Measurements from ENCODE around the gene PAAF1. TPM values are rescaled to one million over a fixed set of nuclear protein-coding genes. Genes with fewer than 3 reads are reported as not detected.

PAAF1 gene
- polyA plus RNA-seq, 2 of the 4 experiments (the other 2 are of a cell fraction) = 16.6 to 25.1 TPM

DNA sequence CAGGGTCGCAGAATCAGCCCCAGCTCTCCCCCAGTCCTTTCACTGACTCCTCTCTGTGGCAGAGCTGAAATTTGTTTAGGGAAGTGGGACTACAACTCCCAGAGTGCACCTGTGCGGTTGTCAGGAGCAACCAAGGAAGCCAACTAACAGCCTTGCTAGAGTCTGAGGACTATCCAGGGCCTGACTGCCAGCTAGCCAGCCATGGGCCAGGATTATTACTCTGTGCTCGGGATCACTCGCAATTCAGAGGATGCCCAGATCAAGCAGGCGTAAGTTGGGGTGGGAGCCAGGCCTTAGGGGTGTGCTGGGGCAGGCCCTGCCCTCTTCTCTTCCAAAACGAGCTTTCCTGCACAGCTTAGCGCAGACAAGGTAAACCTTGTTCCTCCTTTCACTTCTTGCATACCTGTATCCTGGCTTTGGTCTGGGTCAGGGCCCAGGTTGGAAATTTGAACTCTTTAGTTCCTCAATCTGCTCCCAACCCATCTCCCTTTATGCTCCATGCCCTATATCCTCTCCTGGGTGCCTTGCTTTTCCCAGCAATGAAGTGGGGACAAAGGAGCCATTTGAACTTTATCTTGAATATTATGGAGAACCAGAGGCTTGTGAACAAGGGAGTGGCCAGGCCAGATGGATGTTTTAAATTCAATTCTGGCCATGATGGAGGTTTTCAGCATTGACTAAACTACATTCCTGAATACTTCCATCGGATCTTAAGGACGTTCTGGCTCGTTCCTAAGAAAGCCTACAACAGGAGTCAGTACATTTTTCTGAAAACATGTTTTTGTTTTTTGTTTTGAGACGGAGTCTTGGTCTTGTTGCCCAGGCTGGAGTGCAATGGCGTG is 74.3 kb downstream of the PAAF1 start, which contains the start of gene DNAJB13:
Gene DNAJB13 (plus strand): TSS at position 158 of the 842 bp plus-strand sequence. CDS start 44 bp downstream, at position 202.
- ChIA-PET POLR2A (no interaction called here), CTCF (interaction anchor here (0.7 to 1.6 kb wide), 4 partner anchors 13 to 25 kb away, joined by 3 to 4 read pairs (median 3); no protein-coding TSS in a partner anchor)
- FAIRE-seq (no peak), ATAC-seq (peak; percentile 97 to 98), DNase-seq (ENCODE audit: low read depth in 1 of 2, low spot score in 1 of 2) (peak; percentile 67 to 88)
- H3K27ac ChIP-seq = peak within 1 kb of the TSS in 1 of 2 experiments; percentile 63; a peak in 3 of 6 replicates
- peaks cover 14% of the 10 kb centered on the region for H3K4me1 ChIP-seq
- TF ChIP-seq RCOR1 (IDR thresholded peaks at IDR 0.05; ENCODE audit: low read depth, low read length) = no peak
- no peak for TF ChIP-seq FOSB (CRISPR knock-in tag; IDR thresholded peaks at IDR 0.05)
- TF ChIP-seq CHD4 (IDR thresholded peaks at IDR 0.05; ENCODE audit: borderline replicate concordance) = no peak
- no peak for TF ChIP-seq ZSCAN20 (CRISPR knock-in tag; IDR thresholded peaks at IDR 0.05)
- no peak for TF ChIP-seq RNF2 (IDR thresholded peaks at IDR 0.05; ENCODE audit: borderline replicate concordance, low read depth)
- no peak for TF ChIP-seq EHMT2 (IDR thresholded peaks at IDR 0.05; ENCODE audit: low read depth)
- no peak for TF ChIP-seq FOXS1 (CRISPR knock-in tag; IDR thresholded peaks at IDR 0.05)
- TF ChIP-seq, protein P1, sequence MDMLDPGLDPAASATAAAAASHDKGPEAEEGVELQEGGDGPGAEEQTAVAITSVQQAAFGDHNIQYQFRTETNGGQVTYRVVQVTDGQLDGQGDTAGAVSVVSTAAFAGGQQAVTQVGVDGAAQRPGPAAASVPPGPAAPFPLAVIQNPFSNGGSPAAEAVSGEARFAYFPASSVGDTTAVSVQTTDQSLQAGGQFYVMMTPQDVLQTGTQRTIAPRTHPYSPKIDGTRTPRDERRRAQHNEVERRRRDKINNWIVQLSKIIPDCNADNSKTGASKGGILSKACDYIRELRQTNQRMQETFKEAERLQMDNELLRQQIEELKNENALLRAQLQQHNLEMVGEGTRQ (IDR thresholded peaks at IDR 0.05) = no peak
- no peak for TF ChIP-seq SREBF2 (IDR thresholded peaks at IDR 0.05)
- TF ChIP-seq RFX5 (IDR thresholded peaks at IDR 0.05) = no peak
- TF ChIP-seq RAD21 (conservative IDR thresholded peaks at IDR 0.05 in 1 of 2, IDR thresholded peaks at IDR 0.05 in 1 of 2) = no peak
- TF ChIP-seq BHLHE40 (IDR thresholded peaks at IDR 0.05; ENCODE audit: low read depth, low read length) = no peak
- TF ChIP-seq HOXB13 (CRISPR knock-in tag; IDR thresholded peaks at IDR 0.05; ENCODE audit: low read depth) = no peak
- TF ChIP-seq, protein P2, sequence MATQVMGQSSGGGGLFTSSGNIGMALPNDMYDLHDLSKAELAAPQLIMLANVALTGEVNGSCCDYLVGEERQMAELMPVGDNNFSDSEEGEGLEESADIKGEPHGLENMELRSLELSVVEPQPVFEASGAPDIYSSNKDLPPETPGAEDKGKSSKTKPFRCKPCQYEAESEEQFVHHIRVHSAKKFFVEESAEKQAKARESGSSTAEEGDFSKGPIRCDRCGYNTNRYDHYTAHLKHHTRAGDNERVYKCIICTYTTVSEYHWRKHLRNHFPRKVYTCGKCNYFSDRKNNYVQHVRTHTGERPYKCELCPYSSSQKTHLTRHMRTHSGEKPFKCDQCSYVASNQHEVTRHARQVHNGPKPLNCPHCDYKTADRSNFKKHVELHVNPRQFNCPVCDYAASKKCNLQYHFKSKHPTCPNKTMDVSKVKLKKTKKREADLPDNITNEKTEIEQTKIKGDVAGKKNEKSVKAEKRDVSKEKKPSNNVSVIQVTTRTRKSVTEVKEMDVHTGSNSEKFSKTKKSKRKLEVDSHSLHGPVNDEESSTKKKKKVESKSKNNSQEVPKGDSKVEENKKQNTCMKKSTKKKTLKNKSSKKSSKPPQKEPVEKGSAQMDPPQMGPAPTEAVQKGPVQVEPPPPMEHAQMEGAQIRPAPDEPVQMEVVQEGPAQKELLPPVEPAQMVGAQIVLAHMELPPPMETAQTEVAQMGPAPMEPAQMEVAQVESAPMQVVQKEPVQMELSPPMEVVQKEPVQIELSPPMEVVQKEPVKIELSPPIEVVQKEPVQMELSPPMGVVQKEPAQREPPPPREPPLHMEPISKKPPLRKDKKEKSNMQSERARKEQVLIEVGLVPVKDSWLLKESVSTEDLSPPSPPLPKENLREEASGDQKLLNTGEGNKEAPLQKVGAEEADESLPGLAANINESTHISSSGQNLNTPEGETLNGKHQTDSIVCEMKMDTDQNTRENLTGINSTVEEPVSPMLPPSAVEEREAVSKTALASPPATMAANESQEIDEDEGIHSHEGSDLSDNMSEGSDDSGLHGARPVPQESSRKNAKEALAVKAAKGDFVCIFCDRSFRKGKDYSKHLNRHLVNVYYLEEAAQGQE (IDR thresholded peaks at IDR 0.05) = no peak
- no peak for TF ChIP-seq CBX8 (IDR thresholded peaks at IDR 0.05)
- TF ChIP-seq, protein P3, sequence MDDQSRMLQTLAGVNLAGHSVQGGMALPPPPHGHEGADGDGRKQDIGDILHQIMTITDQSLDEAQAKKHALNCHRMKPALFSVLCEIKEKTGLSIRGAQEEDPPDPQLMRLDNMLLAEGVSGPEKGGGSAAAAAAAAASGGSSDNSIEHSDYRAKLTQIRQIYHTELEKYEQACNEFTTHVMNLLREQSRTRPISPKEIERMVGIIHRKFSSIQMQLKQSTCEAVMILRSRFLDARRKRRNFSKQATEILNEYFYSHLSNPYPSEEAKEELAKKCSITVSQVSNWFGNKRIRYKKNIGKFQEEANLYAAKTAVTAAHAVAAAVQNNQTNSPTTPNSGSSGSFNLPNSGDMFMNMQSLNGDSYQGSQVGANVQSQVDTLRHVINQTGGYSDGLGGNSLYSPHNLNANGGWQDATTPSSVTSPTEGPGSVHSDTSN (IDR thresholded peaks at IDR 0.05) = no peak
- TF ChIP-seq, protein P4, sequence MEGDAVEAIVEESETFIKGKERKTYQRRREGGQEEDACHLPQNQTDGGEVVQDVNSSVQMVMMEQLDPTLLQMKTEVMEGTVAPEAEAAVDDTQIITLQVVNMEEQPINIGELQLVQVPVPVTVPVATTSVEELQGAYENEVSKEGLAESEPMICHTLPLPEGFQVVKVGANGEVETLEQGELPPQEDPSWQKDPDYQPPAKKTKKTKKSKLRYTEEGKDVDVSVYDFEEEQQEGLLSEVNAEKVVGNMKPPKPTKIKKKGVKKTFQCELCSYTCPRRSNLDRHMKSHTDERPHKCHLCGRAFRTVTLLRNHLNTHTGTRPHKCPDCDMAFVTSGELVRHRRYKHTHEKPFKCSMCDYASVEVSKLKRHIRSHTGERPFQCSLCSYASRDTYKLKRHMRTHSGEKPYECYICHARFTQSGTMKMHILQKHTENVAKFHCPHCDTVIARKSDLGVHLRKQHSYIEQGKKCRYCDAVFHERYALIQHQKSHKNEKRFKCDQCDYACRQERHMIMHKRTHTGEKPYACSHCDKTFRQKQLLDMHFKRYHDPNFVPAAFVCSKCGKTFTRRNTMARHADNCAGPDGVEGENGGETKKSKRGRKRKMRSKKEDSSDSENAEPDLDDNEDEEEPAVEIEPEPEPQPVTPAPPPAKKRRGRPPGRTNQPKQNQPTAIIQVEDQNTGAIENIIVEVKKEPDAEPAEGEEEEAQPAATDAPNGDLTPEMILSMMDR (IDR thresholded peaks at IDR 0.05) = no peak
- H3K9me3 ChIP-seq = no peaks in the 10 kb centered on the region
- no peak within 1 kb of the TSS for H3K4me2 ChIP-seq
- 73% methylated on average over 12 of the region's 12 CpGs for WGBS (ENCODE audit: missing lambda C conversion rate)
- no peak within 1 kb of the TSS for H3K4me3 ChIP-seq

DNA sequence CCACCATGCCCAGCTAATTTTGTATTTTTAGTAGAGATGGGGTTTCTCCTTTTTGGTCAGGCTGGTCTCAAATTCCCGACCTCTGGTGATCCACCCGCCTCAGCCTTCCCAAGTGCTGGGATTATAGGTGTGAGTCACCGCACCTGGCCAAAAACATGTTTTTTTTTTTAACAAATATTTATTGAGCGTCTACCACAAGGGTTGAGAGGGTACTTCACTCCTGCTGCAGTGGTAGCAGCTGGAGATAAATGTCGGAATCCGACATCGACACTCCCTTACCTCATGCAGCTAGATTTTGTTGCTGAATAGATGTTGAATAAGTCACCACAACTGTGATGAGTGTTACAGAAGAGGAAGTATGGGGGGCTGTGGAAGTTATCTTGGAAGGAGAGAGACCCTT is 75.0 kb downstream of the PAAF1 start:
- 84% methylated on average over 7 of the region's 7 CpGs for WGBS (ENCODE audit: missing lambda C conversion rate)
- Histone ChIP-seq H3K9me3 (no peaks in the 10 kb centered on the region), H3K27ac (peak overlapping the region; percentile 35 to 63; a peak in 4 of 6 replicates), H3K4me1 (peaks cover 21% of the 10 kb centered on the region), H3K4me2 (no peak overlapping the region), H3K4me3 (no peak overlapping the region)
- FAIRE-seq (no peak), ATAC-seq (no peak), DNase-seq (ENCODE audit: low read depth in 1 of 2, low spot score in 1 of 2) (no peak)
- ChIA-PET POLR2A (no interaction called here), CTCF (interaction anchor here (0.7 kb wide), 1 partner anchor 24 kb away, joined by 3 read pairs; no protein-coding TSS in a partner anchor)
- TF ChIP-seq HOXA7 (CRISPR knock-in tag; IDR thresholded peaks at IDR 0.05) = no peak
- TF ChIP-seq CEBPB (IDR thresholded peaks at IDR 0.05) = no peak
- TF ChIP-seq, protein P5, sequence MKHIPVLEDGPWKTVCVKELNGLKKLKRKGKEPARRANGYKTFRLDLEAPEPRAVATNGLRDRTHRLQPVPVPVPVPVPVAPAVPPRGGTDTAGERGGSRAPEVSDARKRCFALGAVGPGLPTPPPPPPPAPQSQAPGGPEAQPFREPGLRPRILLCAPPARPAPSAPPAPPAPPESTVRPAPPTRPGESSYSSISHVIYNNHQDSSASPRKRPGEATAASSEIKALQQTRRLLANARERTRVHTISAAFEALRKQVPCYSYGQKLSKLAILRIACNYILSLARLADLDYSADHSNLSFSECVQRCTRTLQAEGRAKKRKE (CRISPR knock-in tag; IDR thresholded peaks at IDR 0.05; ENCODE audit: low read depth) = no peak
- no peak for TF ChIP-seq HOXB13 (CRISPR knock-in tag; IDR thresholded peaks at IDR 0.05; ENCODE audit: low read depth)
- TF ChIP-seq SMC3 (IDR thresholded peaks at IDR 0.05) = no peak

Measured in A549 (cell line).